H9 (cell line): ENCODE measurements around the gene OMP. TPM values are rescaled to one million over a fixed set of nuclear protein-coding genes. Genes with fewer than 3 reads are reported as not detected.

ENCODE experiments used
- DNase-seq: peaks from one replicate; pipeline ENCODE4 v3.0.0-alpha.2; 2017
- H2AFZ ChIP-seq: one replicate; pipeline ENCODE4 v1.6.1; 2013; ENCODE audit warnings: mild to moderate bottlenecking, low read length, control low read depth, moderate library complexity
- H2AK5ac ChIP-seq: 2 replicates; pipeline ENCODE4 v1.6.1; 2013; ENCODE audit warnings: low read length, control low read depth, mixed read lengths; ENCODE audit not compliant: insufficient read length
- H2BK120ac ChIP-seq: one replicate; pipeline ENCODE4 v1.6.1; 2013; ENCODE audit warnings: low read depth, mild to moderate bottlenecking, low read length, control low read depth, inconsistent platforms; ENCODE audit not compliant: poor library complexity, severe bottlenecking
- H2BK12ac ChIP-seq: 2 replicates; pipeline ENCODE4 v1.6.1; 2013; ENCODE audit warnings: low read length, control low read depth, mixed read lengths, low read depth; ENCODE audit not compliant: insufficient read length
- H2BK15ac ChIP-seq: 2 replicates; pipeline ENCODE4 v1.6.1; 2013; ENCODE audit warnings: low read depth, low read length, control low read depth
- H2BK20ac ChIP-seq: one replicate; pipeline ENCODE4 v1.6.1; 2013; ENCODE audit warnings: low read depth, mild to moderate bottlenecking, low read length, control low read depth, inconsistent platforms; ENCODE audit not compliant: poor library complexity, severe bottlenecking
- H2BK5ac ChIP-seq: 2 replicates; pipeline ENCODE4 v1.6.1; 2013; ENCODE audit warnings: low read length, control low read depth, mixed read lengths; ENCODE audit not compliant: insufficient read length
- H3K14ac ChIP-seq: 2 replicates; pipeline ENCODE4 v1.6.1; 2013; ENCODE audit warnings: low read length, control low read depth; ENCODE audit not compliant: insufficient read depth
- H3K18ac ChIP-seq: 2 replicates; pipeline ENCODE4 v1.6.1; 2013; ENCODE audit warnings: low read depth, mild to moderate bottlenecking, mixed read lengths, low read length, control low read depth; ENCODE audit not compliant: insufficient read length
- H3K23ac ChIP-seq: 2 replicates; pipeline ENCODE4 v1.6.1; 2013; ENCODE audit warnings: low read length, control low read depth, mixed read lengths, low read depth; ENCODE audit not compliant: insufficient read length
- H3K23me2 ChIP-seq: 2 replicates; pipeline ENCODE4 v1.6.1; 2013; ENCODE audit warnings: low read depth, mild to moderate bottlenecking, mixed read lengths, low read length, control low read depth; ENCODE audit not compliant: insufficient read length, poor library complexity, severe bottlenecking
- H3K27ac ChIP-seq: 2 replicates; pipeline ENCODE4 v1.5.1; 2013; ENCODE audit warnings: low read length, control low read depth, mixed read lengths, low read depth; ENCODE audit not compliant: insufficient read length
- H3K27me3 ChIP-seq: 2 replicates; pipeline ENCODE4 v1.6.1; 2013; ENCODE audit warnings: low read length, control low read depth, inconsistent platforms; ENCODE audit not compliant: insufficient read depth
- H3K4ac ChIP-seq: 2 replicates; pipeline ENCODE4 v1.6.1; 2013; ENCODE audit warnings: low read depth, mild to moderate bottlenecking, control low read depth, inconsistent platforms, low read length, moderate library complexity
- H3K4me1 ChIP-seq: 2 replicates; pipeline ENCODE4 v1.6.1; 2013; ENCODE audit warnings: low read length, control low read depth, inconsistent platforms; ENCODE audit not compliant: insufficient read depth
- H3K4me2 ChIP-seq: 2 replicates; pipeline ENCODE4 v1.6.1; 2013; ENCODE audit warnings: low read length, control low read depth, mixed read lengths; ENCODE audit not compliant: insufficient read length, insufficient read depth
- H3K56ac ChIP-seq: 2 replicates; pipeline ENCODE4 v1.6.1; 2013; ENCODE audit warnings: low read depth, mild to moderate bottlenecking, mixed read lengths, low read length, control low read depth; ENCODE audit not compliant: insufficient read length
- H3K79me1 ChIP-seq: 2 replicates; pipeline ENCODE4 v1.6.1; 2013; ENCODE audit warnings: low read depth, mild to moderate bottlenecking, moderate library complexity, low read length, control low read depth, inconsistent platforms; ENCODE audit not compliant: insufficient read depth, poor library complexity, severe bottlenecking
- H3K79me2 ChIP-seq: 2 replicates; pipeline ENCODE4 v1.6.1; 2013; ENCODE audit warnings: low read length, control low read depth, inconsistent platforms; ENCODE audit not compliant: insufficient read depth
- H3K9ac ChIP-seq: 2 replicates; pipeline ENCODE4 v1.6.1; 2013; ENCODE audit warnings: low read length, control low read depth, mixed read lengths; ENCODE audit not compliant: insufficient read length; ENCODE audit errors: extremely low read depth
- H3K9me3 ChIP-seq: one replicate; pipeline ENCODE4 v1.6.1; 2013; ENCODE audit warnings: low read depth, low read length, inconsistent platforms; ENCODE audit not compliant: control insufficient read depth
- H3T11ph ChIP-seq: one replicate; pipeline ENCODE4 v1.6.1; 2013; ENCODE audit warnings: mild to moderate bottlenecking, low read length, control low read depth, inconsistent platforms
- H4K20me1 ChIP-seq: one replicate; pipeline ENCODE4 v1.6.1; 2013; ENCODE audit not compliant: control insufficient read depth, insufficient read length, insufficient read depth
- H4K5ac ChIP-seq: 2 replicates; pipeline ENCODE4 v1.6.1; 2013; ENCODE audit warnings: low read depth, mild to moderate bottlenecking, mixed read lengths, low read length, control low read depth; ENCODE audit not compliant: insufficient read length
- H4K8ac ChIP-seq: replicated peaks from 2 replicates; pipeline ENCODE4 v1.6.1; 2013; ENCODE audit warnings: low read length, control low read depth, mixed read lengths, low read depth; ENCODE audit not compliant: insufficient read length
- H4K91ac ChIP-seq: 2 replicates; pipeline ENCODE4 v1.6.1; 2013; ENCODE audit warnings: low read depth, mild to moderate bottlenecking, moderate library complexity, mixed read lengths, low read length, control low read depth; ENCODE audit not compliant: insufficient read length
- H3K27ac Mint-ChIP-seq, 3 experiments: 2 replicates in 2 of 3; 3 replicates in 1 of 3; pipeline ENCODE4 v1.8.0; 2020 to 2021; ENCODE audit warnings: mixed read lengths in 3 of 3, mild to moderate bottlenecking in 1 of 3, moderate library complexity in 1 of 3
- H3K27me3 Mint-ChIP-seq: 2 replicates; pipeline ENCODE4 v1.8.0; 2021; ENCODE audit warnings: low read depth, mild to moderate bottlenecking, moderate library complexity, mixed read lengths
- H3K36me3 Mint-ChIP-seq, 3 experiments: 2 replicates in 2 of 3; 3 replicates in 1 of 3; pipeline ENCODE4 v1.8.0; 2020 to 2021; ENCODE audit warnings: low read depth in 3 of 3, mixed read lengths in 3 of 3; ENCODE audit not compliant: insufficient read depth in 1 of 3
- H3K4me1 Mint-ChIP-seq, 2 experiments: 2 replicates each; pipeline ENCODE4 v1.8.0; 2020; ENCODE audit warnings: mixed read lengths in 2 of 2
- H3K4me3 Mint-ChIP-seq, 2 experiments: 2 replicates in 1 of 2; 3 replicates in 1 of 2; pipeline ENCODE4 v1.8.0; 2020 to 2021; ENCODE audit warnings: mild to moderate bottlenecking in 2 of 2, mixed read lengths in 2 of 2, moderate library complexity in 1 of 2
- H3K9me3 Mint-ChIP-seq, 2 experiments: 2 replicates in 1 of 2; 3 replicates in 1 of 2; pipeline ENCODE4 v1.8.0; 2020; ENCODE audit warnings: mild to moderate bottlenecking in 2 of 2, mixed read lengths in 2 of 2, moderate library complexity in 1 of 2
- WGBS: extraction: QIAGEN DNeasy Blood & Tissue Kit; methylation state at CpG from one replicate; pipeline ENCODE4 v1.1.7; 2013; ENCODE audit warnings: missing lambda C conversion rate, low lambda C conversion rate, mixed read lengths; ENCODE audit not compliant: insufficient read length; ENCODE audit errors: extremely low coverage; 5-methylcytosine and 5-hydroxymethylcytosine counted together
- total RNA-seq: library from RNA; stranded (reverse); gene quantifications from 2 replicates; pipeline ENCODE4 v1.2.1, GENCODE V29; 2021
- TF ChIP-seq, protein P1 (sequence below): fragments of 200-600 bp; sonication (generic); conservative IDR thresholded peaks from 3 replicates; pipeline ENCODE4 v1.8.0; 2021; ENCODE audit warnings: antibody characterized with exemption, mild to moderate bottlenecking

The OMP gene
- total RNA-seq, 1 experiment from 2014 or later = not detected

GRCh38 chr11:77081381-77081851 is 21.2 kb upstream of the OMP start:
- DNase-seq = no peak

More at GRCh38 chr11:77081381-77081851, 21.2 kb upstream of the OMP start:
- Histone ChIP-seq H3K4me1 (no peaks in the 10 kb centered on the region), H3K4ac (no peak overlapping the region), H3K27ac (no peak overlapping the region), H3K79me1 (no peaks in the 10 kb centered on the region), H2BK120ac (no peak overlapping the region), H3T11ph (no peak overlapping the region), H2AFZ (no peak overlapping the region), H3K9ac (no peak overlapping the region), H4K8ac (no peak overlapping the region), H2AK5ac (no peak overlapping the region), H4K91ac (no peak overlapping the region), H4K20me1 (no peaks in the 10 kb centered on the region), H3K14ac (no peak overlapping the region; the same call in 1 of the 2 replicates), H2BK5ac (no peak overlapping the region), H3K23ac (no peak overlapping the region), H3K18ac (no peak overlapping the region), H3K79me2 (no peaks in the 10 kb centered on the region), H3K9me3 (no peaks in the 10 kb centered on the region), H3K4me2 (no peak overlapping the region), H3K56ac (no peak overlapping the region), H2BK20ac (no peak overlapping the region), H2BK15ac (no peak overlapping the region), H2BK12ac (no peak overlapping the region), H3K27me3 (no peaks in the 10 kb centered on the region), H4K5ac (no peak overlapping the region), H3K23me2 (no peaks in the 10 kb centered on the region)
- H3K9me3 Mint-ChIP-seq = peaks cover 10 to 11% of the 10 kb centered on the region in 2 experiments; a peak in 4 of 5 replicates
- TF ChIP-seq, protein P1, sequence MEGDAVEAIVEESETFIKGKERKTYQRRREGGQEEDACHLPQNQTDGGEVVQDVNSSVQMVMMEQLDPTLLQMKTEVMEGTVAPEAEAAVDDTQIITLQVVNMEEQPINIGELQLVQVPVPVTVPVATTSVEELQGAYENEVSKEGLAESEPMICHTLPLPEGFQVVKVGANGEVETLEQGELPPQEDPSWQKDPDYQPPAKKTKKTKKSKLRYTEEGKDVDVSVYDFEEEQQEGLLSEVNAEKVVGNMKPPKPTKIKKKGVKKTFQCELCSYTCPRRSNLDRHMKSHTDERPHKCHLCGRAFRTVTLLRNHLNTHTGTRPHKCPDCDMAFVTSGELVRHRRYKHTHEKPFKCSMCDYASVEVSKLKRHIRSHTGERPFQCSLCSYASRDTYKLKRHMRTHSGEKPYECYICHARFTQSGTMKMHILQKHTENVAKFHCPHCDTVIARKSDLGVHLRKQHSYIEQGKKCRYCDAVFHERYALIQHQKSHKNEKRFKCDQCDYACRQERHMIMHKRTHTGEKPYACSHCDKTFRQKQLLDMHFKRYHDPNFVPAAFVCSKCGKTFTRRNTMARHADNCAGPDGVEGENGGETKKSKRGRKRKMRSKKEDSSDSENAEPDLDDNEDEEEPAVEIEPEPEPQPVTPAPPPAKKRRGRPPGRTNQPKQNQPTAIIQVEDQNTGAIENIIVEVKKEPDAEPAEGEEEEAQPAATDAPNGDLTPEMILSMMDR = no peak
- WGBS = no CpG with 5 or more reads among the region's 9 CpGs
- H3K27ac Mint-ChIP-seq = peak overlapping the region in 2 of 3 experiments; percentile 31 to 49; a peak in 2 of 7 replicates
- peaks cover 6 to 8% of the 10 kb centered on the region in 2 experiments for H3K4me1 Mint-ChIP-seq
- H3K36me3 Mint-ChIP-seq = peaks cover 0 to 3% (median 0%) of the 10 kb centered on the region in 3 experiments; a peak in 6 of 7 replicates
- H3K4me3 Mint-ChIP-seq = no peak overlapping the region
- no peaks in the 10 kb centered on the region for H3K27me3 Mint-ChIP-seq
